ENCODE results near the gene SRSF1. TPM values are rescaled to one million over a fixed set of nuclear protein-coding genes. Genes with fewer than 3 reads are reported as not detected.
"Not testable (repeated sequence)": the region's sequence is repeated elsewhere in the genome, so short reads cannot be mapped to it uniquely, and the experiment has no call there.

Gene SRSF1
- total RNA-seq, 1 experiment from 2014 or later, result 381 TPM

DNA sequence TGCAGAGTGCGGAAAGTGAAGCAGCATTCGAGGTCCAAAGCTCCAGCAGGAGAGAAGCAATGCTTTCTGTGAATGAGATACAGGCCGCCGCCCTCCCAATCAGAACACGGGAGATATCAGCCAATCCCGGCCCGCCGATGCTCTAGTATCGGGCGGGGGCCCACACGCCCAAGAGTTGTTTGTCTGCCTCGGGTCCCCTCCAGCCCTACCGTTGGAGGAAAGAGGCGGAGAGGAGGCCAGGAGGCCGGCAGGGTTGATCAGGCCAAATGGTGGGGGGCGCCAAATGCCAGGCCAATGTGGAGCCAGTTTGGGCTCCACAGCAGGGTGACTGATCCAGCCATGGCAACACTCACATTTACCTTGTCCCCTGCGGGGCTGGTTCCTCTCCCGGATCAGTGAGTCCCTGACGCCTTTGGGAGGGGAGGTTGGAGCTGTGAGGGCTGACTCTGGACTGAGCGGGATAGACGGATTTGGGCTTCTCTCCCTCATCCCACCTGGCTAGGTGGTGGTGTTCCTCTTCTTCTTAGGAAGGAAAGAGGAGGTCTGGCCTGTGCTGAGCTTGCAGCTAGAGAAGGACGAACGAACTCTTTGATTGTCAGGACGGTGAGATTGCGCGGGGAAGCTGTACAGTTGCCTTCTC lies 41.4 kb downstream of the SRSF1 start:
- CTCF ChIA-PET, result no interaction called here
- Mint-ChIP-seq H3K9me3 (ENCODE audit: unreplicated experiment) (no peaks in the 10 kb centered on the region), H3K4me3 (ENCODE audit: unreplicated experiment) (no peak overlapping the region), H3K4me1 (ENCODE audit: insufficient read depth, unreplicated experiment) (no peaks in the 10 kb centered on the region), H3K36me3 (ENCODE audit: insufficient read depth, unreplicated experiment) (no peaks in the 10 kb centered on the region), H3K27me3 (ENCODE audit: insufficient read depth, unreplicated experiment) (no peaks in the 10 kb centered on the region), H3K27ac (ENCODE audit: low read depth, unreplicated experiment) (no peak overlapping the region)
- intact Hi-C loops (cut with micrococcal nuclease), result no loop called here
- DNase-seq (ENCODE audit: unreplicated experiment), result no peak
- BruUV-seq (replicated peaks), result no TSS peak
- TF ChIP-seq, protein P1, sequence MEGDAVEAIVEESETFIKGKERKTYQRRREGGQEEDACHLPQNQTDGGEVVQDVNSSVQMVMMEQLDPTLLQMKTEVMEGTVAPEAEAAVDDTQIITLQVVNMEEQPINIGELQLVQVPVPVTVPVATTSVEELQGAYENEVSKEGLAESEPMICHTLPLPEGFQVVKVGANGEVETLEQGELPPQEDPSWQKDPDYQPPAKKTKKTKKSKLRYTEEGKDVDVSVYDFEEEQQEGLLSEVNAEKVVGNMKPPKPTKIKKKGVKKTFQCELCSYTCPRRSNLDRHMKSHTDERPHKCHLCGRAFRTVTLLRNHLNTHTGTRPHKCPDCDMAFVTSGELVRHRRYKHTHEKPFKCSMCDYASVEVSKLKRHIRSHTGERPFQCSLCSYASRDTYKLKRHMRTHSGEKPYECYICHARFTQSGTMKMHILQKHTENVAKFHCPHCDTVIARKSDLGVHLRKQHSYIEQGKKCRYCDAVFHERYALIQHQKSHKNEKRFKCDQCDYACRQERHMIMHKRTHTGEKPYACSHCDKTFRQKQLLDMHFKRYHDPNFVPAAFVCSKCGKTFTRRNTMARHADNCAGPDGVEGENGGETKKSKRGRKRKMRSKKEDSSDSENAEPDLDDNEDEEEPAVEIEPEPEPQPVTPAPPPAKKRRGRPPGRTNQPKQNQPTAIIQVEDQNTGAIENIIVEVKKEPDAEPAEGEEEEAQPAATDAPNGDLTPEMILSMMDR (IDR thresholded peaks at IDR 0.05; ENCODE audit: unreplicated experiment), result no peak
- POLR2A ChIA-PET, result interaction anchor here (1.1 kb wide), 1 partner anchor 73 kb away, joined by 3 read pairs; no protein-coding TSS in a partner anchor

GRCh38 chr17:57963149-57963511 lies 43.9 kb downstream of the SRSF1 start:
- no peaks in the 10 kb centered on the region for H3K4me1 Mint-ChIP-seq (ENCODE audit: insufficient read depth, unreplicated experiment)
- BruUV-seq (replicated peaks), result no TSS peak
- H3K9me3 Mint-ChIP-seq (ENCODE audit: unreplicated experiment), result no peaks in the 10 kb centered on the region
- CTCF ChIA-PET, result interaction anchor here (0.6 kb wide), 1 partner anchor 18 kb away, joined by 3 read pairs; no protein-coding TSS in a partner anchor
- TF ChIP-seq, protein P1 (IDR thresholded peaks at IDR 0.05; ENCODE audit: unreplicated experiment), result no peak
- H3K27me3 Mint-ChIP-seq (ENCODE audit: insufficient read depth, unreplicated experiment), result no peaks in the 10 kb centered on the region
- DNase-seq (ENCODE audit: unreplicated experiment), result no peak
- no peak overlapping the region for H3K4me3 Mint-ChIP-seq (ENCODE audit: unreplicated experiment)
- no peaks in the 10 kb centered on the region for H3K36me3 Mint-ChIP-seq (ENCODE audit: insufficient read depth, unreplicated experiment)
- H3K27ac Mint-ChIP-seq (ENCODE audit: low read depth, unreplicated experiment), result no peak overlapping the region
- intact Hi-C loops (cut with micrococcal nuclease), result no loop called here
- POLR2A ChIA-PET, result no interaction called here

DNA sequence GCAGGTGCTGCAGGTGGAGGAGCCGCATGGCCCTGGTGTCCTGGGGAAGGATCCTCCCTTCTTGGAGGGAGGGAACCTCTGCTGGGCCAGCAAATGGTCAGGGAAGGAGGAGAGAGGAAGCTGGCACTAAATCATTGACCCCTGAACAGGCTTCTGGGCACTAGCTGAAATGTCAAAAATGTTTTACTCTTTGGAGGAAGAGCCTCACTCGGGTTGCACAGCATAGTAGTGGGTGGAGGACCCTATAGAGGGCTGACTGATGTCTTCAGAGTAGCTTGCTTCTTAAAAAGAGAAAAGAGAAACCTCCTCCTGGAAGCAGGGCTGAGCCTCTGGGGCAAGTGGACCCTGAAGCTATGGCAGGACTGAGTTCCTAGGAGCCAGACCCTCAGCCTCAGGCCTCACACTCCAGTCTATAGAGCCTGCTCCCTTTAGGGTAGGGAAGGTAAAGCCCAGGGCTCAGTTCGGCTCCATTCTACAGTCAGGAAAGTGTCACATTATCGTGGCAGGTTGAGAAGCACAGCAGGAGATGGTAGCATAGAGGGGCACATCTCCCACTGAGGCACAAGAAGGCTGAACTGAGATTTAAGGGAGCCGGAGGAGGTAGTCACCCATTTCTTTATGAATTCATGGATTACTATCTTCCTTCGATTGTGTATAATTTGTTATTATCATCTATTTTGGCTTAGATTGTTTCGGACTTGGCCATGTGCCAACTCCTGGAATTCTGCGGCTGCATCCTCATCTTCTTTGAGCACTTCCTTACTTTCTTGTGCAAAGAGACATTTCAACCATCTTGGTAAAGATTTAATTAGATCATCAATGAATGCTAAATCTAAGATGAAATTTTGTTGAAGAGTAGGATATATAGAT lies 44.5 kb downstream of the SRSF1 start:
- TF ChIP-seq, protein P1 (IDR thresholded peaks at IDR 0.05; ENCODE audit: unreplicated experiment), result no peak
- Mint-ChIP-seq H3K27me3 (ENCODE audit: insufficient read depth, unreplicated experiment) (no peaks in the 10 kb centered on the region), H3K4me3 (ENCODE audit: unreplicated experiment) (no peak overlapping the region), H3K4me1 (ENCODE audit: insufficient read depth, unreplicated experiment) (no peaks in the 10 kb centered on the region), H3K36me3 (ENCODE audit: insufficient read depth, unreplicated experiment) (no peaks in the 10 kb centered on the region), H3K9me3 (ENCODE audit: unreplicated experiment) (no peaks in the 10 kb centered on the region), H3K27ac (ENCODE audit: low read depth, unreplicated experiment) (no peak overlapping the region)
- DNase-seq (ENCODE audit: unreplicated experiment), result no peak
- BruUV-seq (replicated peaks), result no TSS peak
- intact Hi-C loops (cut with micrococcal nuclease), result no loop called here
- CTCF ChIA-PET, result interaction anchor here (0.6 to 1.5 kb wide), 3 partner anchors 9 to 129 kb away, joined by 3 to 6 read pairs (median 4); no protein-coding TSS in a partner anchor
- POLR2A ChIA-PET, result no interaction called here

DNA sequence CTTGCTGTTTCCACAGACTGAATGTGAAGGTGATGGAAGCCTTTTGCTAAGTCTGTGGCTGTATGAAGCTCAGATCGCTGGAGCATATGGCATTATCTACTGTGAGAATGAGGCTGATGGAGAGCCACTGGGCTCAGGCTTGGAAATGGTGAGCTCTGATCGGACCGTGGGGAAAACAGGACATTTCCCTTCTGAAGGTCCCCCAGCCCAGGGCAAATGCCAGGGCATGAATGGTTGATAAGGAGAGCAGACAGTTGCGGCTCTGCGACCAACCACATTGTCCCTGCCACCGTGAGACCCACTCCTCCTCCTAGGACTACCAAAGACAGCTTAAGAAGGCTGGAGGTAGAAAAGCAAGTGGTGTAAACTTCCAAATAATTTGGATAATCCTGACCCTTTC lies 47.1 kb downstream of the SRSF1 start:
- Mint-ChIP-seq H3K9me3 (ENCODE audit: unreplicated experiment) (no peaks in the 10 kb centered on the region), H3K36me3 (ENCODE audit: insufficient read depth, unreplicated experiment) (no peaks in the 10 kb centered on the region), H3K27me3 (ENCODE audit: insufficient read depth, unreplicated experiment) (no peaks in the 10 kb centered on the region), H3K4me1 (ENCODE audit: insufficient read depth, unreplicated experiment) (peaks cover 4% of the 10 kb centered on the region), H3K4me3 (ENCODE audit: unreplicated experiment) (no peak overlapping the region), H3K27ac (ENCODE audit: low read depth, unreplicated experiment) (no peak overlapping the region)
- TF ChIP-seq, protein P1 (IDR thresholded peaks at IDR 0.05; ENCODE audit: unreplicated experiment), result no peak
- DNase-seq (ENCODE audit: unreplicated experiment), result no peak
- BruUV-seq (replicated peaks), result no TSS peak
- intact Hi-C loops (cut with micrococcal nuclease), result no loop called here
- POLR2A ChIA-PET, result no interaction called here
- CTCF ChIA-PET, result interaction anchor here (0.7 to 1.0 kb wide), 2 partner anchors 11 to 13 kb away, joined by 3 read pairs; no protein-coding TSS in a partner anchor

GRCh38 chr17:57958391-57958790 lies 48.7 kb downstream of the SRSF1 start:
- BruUV-seq (replicated peaks); H3K27ac Mint-ChIP-seq (ENCODE audit: low read depth, unreplicated experiment); DNase-seq (ENCODE audit: unreplicated experiment); H3K9me3 Mint-ChIP-seq (ENCODE audit: unreplicated experiment); H3K4me3 Mint-ChIP-seq (ENCODE audit: unreplicated experiment); H3K4me1 Mint-ChIP-seq (ENCODE audit: insufficient read depth, unreplicated experiment); intact Hi-C loops (cut with micrococcal nuclease); H3K27me3 Mint-ChIP-seq (ENCODE audit: insufficient read depth, unreplicated experiment); H3K36me3 Mint-ChIP-seq (ENCODE audit: insufficient read depth, unreplicated experiment): not testable (repeated sequence)
- POLR2A ChIA-PET, result interaction anchor here (0.8 kb wide), 1 partner anchor 10 kb away, joined by 3 read pairs; no protein-coding TSS in a partner anchor
- CTCF ChIA-PET, result interaction anchor here (0.6 kb wide), 1 partner anchor 18 kb away, joined by 5 read pairs; no protein-coding TSS in a partner anchor
